Immature natural killer cell (primary cell): Measurements from ENCODE around the gene CALML6. TPM values are rescaled to one million over a fixed set of nuclear protein-coding genes. Genes with fewer than 3 reads are reported as not detected.
A peak's percentile ranks its signal among the peaks of the same experiment; 100 is the strongest.

Experiments
- DNase-seq, 3 donors: peaks; one replicate each; pipeline ENCODE4 v3.0.0; 2022; ENCODE audit warnings: mixed read lengths in 1 of 3
- H3K27ac Mint-ChIP-seq, 6 donors: one replicate each; pipeline ENCODE4 v1.8.0; 2020; ENCODE audit warnings: mixed read lengths in 6 of 6, mild to moderate bottlenecking in 5 of 6, inconsistent platforms in 4 of 6, moderate library complexity in 3 of 6
- H3K27me3 Mint-ChIP-seq, 3 donors: one replicate each; pipeline ENCODE4 v1.8.0; 2020 to 2021; ENCODE audit warnings: low read depth in 3 of 3, mild to moderate bottlenecking in 3 of 3, mixed read lengths in 3 of 3, moderate library complexity in 3 of 3, inconsistent platforms in 1 of 3
- H3K36me3 Mint-ChIP-seq, 3 donors: one replicate each; pipeline ENCODE4 v1.8.0; 2020; ENCODE audit warnings: mixed read lengths in 3 of 3, inconsistent platforms in 2 of 3, mild to moderate bottlenecking in 2 of 3
- H3K4me1 Mint-ChIP-seq, 2 donors: one replicate each; pipeline ENCODE4 v1.8.0; 2020; ENCODE audit warnings: inconsistent platforms in 2 of 2, mild to moderate bottlenecking in 2 of 2, mixed read lengths in 2 of 2, moderate library complexity in 1 of 2
- H3K4me3 Mint-ChIP-seq, 5 donors: one replicate each; pipeline ENCODE4 v1.8.0; 2020; ENCODE audit warnings: mild to moderate bottlenecking in 5 of 5, mixed read lengths in 5 of 5, inconsistent platforms in 3 of 5, moderate library complexity in 3 of 5
- H3K9me3 Mint-ChIP-seq, 6 donors: one replicate each; pipeline ENCODE4 v1.8.0; 2020; ENCODE audit warnings: mild to moderate bottlenecking in 6 of 6, mixed read lengths in 6 of 6, inconsistent platforms in 4 of 6, moderate library complexity in 3 of 6
- polyA plus RNA-seq, 3 donors: library from polyadenylated mRNA; unstranded; fragments of 300-500 nt; fragmentation: Illumina TruSeq; gene quantifications; one replicate each; pipeline ENCODE4 v1.2.3, GENCODE V29; 2021

The CALML6 gene
- polyA plus RNA-seq, 3 donors from 2014 or later: not detected

GRCh38 chr1:1956586-1957532, 41.8 kb downstream of the CALML6 start:
- Mint-ChIP-seq H3K36me3 (no peaks in the 10 kb centered on the region), H3K27ac (no peak overlapping the region), H3K4me1 (peaks cover 0 to 4% of the 10 kb centered on the region in 2 donors), H3K27me3 (peaks cover 2 to 13% (median 6%) of the 10 kb centered on the region in 3 donors), H3K9me3 (peaks cover 0 to 2% (median 0%) of the 10 kb centered on the region in 6 donors), H3K4me3 (no peak overlapping the region)
- no peak for DNase-seq

- Mint-ChIP-seq H3K9me3 (peaks cover 0 to 2% (median 0%) of the 10 kb centered on the region in 6 donors), H3K36me3 (no peaks in the 10 kb centered on the region), H3K27ac (no peak overlapping the region), H3K4me1 (peaks cover 0 to 4% of the 10 kb centered on the region in 2 donors), H3K27me3 (peaks cover 2 to 14% (median 4%) of the 10 kb centered on the region in 3 donors), H3K4me3 (no peak overlapping the region)
- DNase-seq: no peak
Observed at GRCh38 chr1:1957533-1957961, 42.5 kb downstream of the CALML6 start.

- Mint-ChIP-seq H3K27me3 (peaks cover 0 to 14% (median 2%) of the 10 kb centered on the region in 3 donors), H3K9me3 (peaks cover 0 to 2% (median 0%) of the 10 kb centered on the region in 6 donors), H3K27ac (no peak overlapping the region), H3K4me3 (no peak overlapping the region), H3K36me3 (no peaks in the 10 kb centered on the region), H3K4me1 (peaks cover 0 to 4% of the 10 kb centered on the region in 2 donors)
- no peak for DNase-seq
Observed at GRCh38 chr1:1958071-1958541, 43.0 kb downstream of the CALML6 start.

GRCh38 chr1:1959459-1959839, 44.4 kb downstream of the CALML6 start:
- Mint-ChIP-seq H3K36me3 (no peaks in the 10 kb centered on the region), H3K27me3 (peaks cover 0 to 14% (median 2%) of the 10 kb centered on the region in 3 donors), H3K9me3 (no peaks in the 10 kb centered on the region), H3K4me3 (no peak overlapping the region), H3K27ac (no peak overlapping the region), H3K4me1 (peaks cover 0 to 4% of the 10 kb centered on the region in 2 donors)
- DNase-seq: no peak

GRCh38 chr1:1959840-1960479, 44.9 kb downstream of the CALML6 start:
- H3K4me3 Mint-ChIP-seq: no peak overlapping the region
- DNase-seq: peak in 2 of 3 donors; percentile 11 to 19
- peaks cover 0 to under 1% of the 10 kb centered on the region in 2 donors for H3K4me1 Mint-ChIP-seq
- peaks cover 0 to 13% (median under 1%) of the 10 kb centered on the region in 3 donors for H3K27me3 Mint-ChIP-seq
- no peaks in the 10 kb centered on the region for H3K36me3 Mint-ChIP-seq
- no peaks in the 10 kb centered on the region for H3K9me3 Mint-ChIP-seq
- H3K27ac Mint-ChIP-seq: no peak overlapping the region

- no peak overlapping the region for H3K4me3 Mint-ChIP-seq
- peaks cover 0 to 13% (median 0%) of the 10 kb centered on the region in 3 donors for H3K27me3 Mint-ChIP-seq
- no peak overlapping the region for H3K27ac Mint-ChIP-seq
- no peaks in the 10 kb centered on the region for H3K36me3 Mint-ChIP-seq
- DNase-seq: no peak
- no peaks in the 10 kb centered on the region for H3K9me3 Mint-ChIP-seq
- H3K4me1 Mint-ChIP-seq: no peaks in the 10 kb centered on the region
Observed at GRCh38 chr1:1960480-1961196, 45.6 kb downstream of the CALML6 start.

GRCh38 chr1:1962752-1963151, 47.7 kb downstream of the CALML6 start:
- Mint-ChIP-seq H3K4me3 (no peak overlapping the region), H3K4me1 (no peaks in the 10 kb centered on the region), H3K27me3 (peaks cover under 1 to 13% (median 2%) of the 10 kb centered on the region in 3 donors), H3K36me3 (peaks cover 0 to 1% (median 0%) of the 10 kb centered on the region in 3 donors), H3K27ac (no peak overlapping the region), H3K9me3 (no peaks in the 10 kb centered on the region)
- DNase-seq: no peak

GRCh38 chr1:1963570-1963969, 48.5 kb downstream of the CALML6 start:
- Mint-ChIP-seq H3K4me3 (no peak overlapping the region), H3K27me3 (peaks cover 2 to 9% (median 3%) of the 10 kb centered on the region in 3 donors), H3K36me3 (peaks cover 0 to 5% (median 0%) of the 10 kb centered on the region in 3 donors), H3K9me3 (no peaks in the 10 kb centered on the region), H3K27ac (no peak overlapping the region), H3K4me1 (no peaks in the 10 kb centered on the region)
- no peak for DNase-seq

- peaks cover 0 to 5% (median 0%) of the 10 kb centered on the region in 3 donors for H3K36me3 Mint-ChIP-seq
- peaks cover 2 to 7% (median 3%) of the 10 kb centered on the region in 3 donors for H3K27me3 Mint-ChIP-seq
- no peaks in the 10 kb centered on the region for H3K4me1 Mint-ChIP-seq
- H3K4me3 Mint-ChIP-seq: no peak overlapping the region
- no peak for DNase-seq
- no peaks in the 10 kb centered on the region for H3K9me3 Mint-ChIP-seq
- H3K27ac Mint-ChIP-seq: no peak overlapping the region
Observed at GRCh38 chr1:1964811-1965210, 49.8 kb downstream of the CALML6 start.

GRCh38 chr1:1965546-1965945, 50.5 kb downstream of the CALML6 start:
- peaks cover 0 to 5% (median 0%) of the 10 kb centered on the region in 3 donors for H3K36me3 Mint-ChIP-seq
- no peak for DNase-seq
- H3K27ac Mint-ChIP-seq: no peak overlapping the region
- H3K9me3 Mint-ChIP-seq: no peaks in the 10 kb centered on the region
- H3K4me3 Mint-ChIP-seq: no peak overlapping the region
- H3K27me3 Mint-ChIP-seq: peaks cover 2 to 7% (median 3%) of the 10 kb centered on the region in 3 donors
- H3K4me1 Mint-ChIP-seq: no peaks in the 10 kb centered on the region

GRCh38 chr1:1966071-1966740, 51.1 kb downstream of the CALML6 start:
- no peaks in the 10 kb centered on the region for H3K9me3 Mint-ChIP-seq
- H3K4me1 Mint-ChIP-seq: no peaks in the 10 kb centered on the region
- no peak for DNase-seq
- H3K27me3 Mint-ChIP-seq: peaks cover 2 to 4% (median 3%) of the 10 kb centered on the region in 3 donors
- peaks cover 0 to 5% (median 0%) of the 10 kb centered on the region in 3 donors for H3K36me3 Mint-ChIP-seq
- no peak overlapping the region for H3K4me3 Mint-ChIP-seq
- no peak overlapping the region for H3K27ac Mint-ChIP-seq
